HepG2 (cell line): ENCODE data around the gene SLC25A10. TPM values are rescaled to one million over a fixed set of nuclear protein-coding genes. Genes with fewer than 3 reads are reported as not detected.
A peak's percentile ranks its signal among the peaks of the same experiment; 100 is the strongest.

Experiments used
- ATAC-seq: fragments of 200-7000 bp; cut with Tn5 transposase; 3 replicates; pipeline ENCODE4 v1.9.1; 2020; ENCODE audit warnings: mild to moderate bottlenecking, moderate library complexity
- BruUV-seq: library from RNA; stranded (reverse); fragments of 400-500 nt; replicated peaks from 2 replicates; lab custom pipeline; 2021; lab: Mats Ljungman, UMichigan
- CTCF ChIA-PET: fragments of 300-600 bp; formaldehyde crosslinking; extraction: SDS; loops from one replicate; lab custom pipeline; 2021; ENCODE audit warnings: low total read pairs, inconsistent platforms, low intra/inter-chr PET ratio; lab: Yijun Ruan, JAX
- POLR2A ChIA-PET: fragments of 350-600 bp; sonication (Branson Sonifier 250); formaldehyde crosslinking; loops from one replicate; lab custom pipeline; 2020; ENCODE audit warnings: antibody characterized with exemption, inconsistent platforms; lab: Yijun Ruan, JAX
- DNase-seq: peaks from one replicate; pipeline ENCODE4 v3.0.0-alpha.2; 2015; ENCODE audit warnings: low spot score
- FAIRE-seq: peaks from 3 replicates; lab custom pipeline; 2011; peaks lifted over from hg19 to GRCh38; lab: Jason Lieb, UNC
- H2AFZ ChIP-seq: one replicate; pipeline ENCODE4 v1.6.1; 2011; ENCODE audit warnings: low read length, inconsistent platforms
- H3K27ac ChIP-seq: fragments of 300-600 bp; 3 replicates; pipeline ENCODE4 v1.8.0; 2011; ENCODE audit warnings: mixed run types, mild to moderate bottlenecking, mixed read lengths, low read length, inconsistent platforms; ENCODE audit not compliant: insufficient read depth; ENCODE audit errors: extremely low read length
- H3K27me3 ChIP-seq, 2 experiments: fragments of 200-600 bp in 1 of 2; 2 replicates in 1 of 2; 3 replicates in 1 of 2; pipeline versions ENCODE4 v1.6.0 to v1.8.0; 2011; ENCODE audit warnings: low read length in 2 of 2, mild to moderate bottlenecking in 2 of 2, moderate library complexity in 2 of 2, inconsistent platforms in 1 of 2; ENCODE audit not compliant: insufficient read depth in 2 of 2, control insufficient read depth in 1 of 2
- H3K36me3 ChIP-seq, 2 experiments: fragments of 200-600 bp in 1 of 2; replicated peaks in 1 of 2; 2 replicates in 1 of 2; 3 replicates in 1 of 2; pipeline versions ENCODE4 v1.5.1 to v1.8.0; 2011; ENCODE audit warnings: low read length in 2 of 2, inconsistent platforms in 1 of 2; ENCODE audit not compliant: insufficient read depth in 2 of 2, control insufficient read depth in 1 of 2
- H3K4me1 ChIP-seq: 2 replicates; pipeline ENCODE4 v1.5.1; 2012; ENCODE audit warnings: low read length, inconsistent platforms; ENCODE audit not compliant: insufficient read depth
- H3K4me2 ChIP-seq: 2 replicates; pipeline ENCODE4 v1.6.0; 2011; ENCODE audit warnings: low read depth, low read length, inconsistent platforms
- H3K4me3 ChIP-seq, 3 experiments: fragments of 200-600 bp in 1 of 3; sonication (generic), shearing (Covaris generic) in 1 of 3; replicated peaks in 1 of 3; 2 replicates each; pipeline ENCODE4 v1.5.1; 2011 to 2016; ENCODE audit warnings: low read length in 3 of 3, inconsistent platforms in 2 of 3, low read depth in 2 of 3, mild to moderate bottlenecking in 2 of 3, control low read depth in 1 of 3, mixed read lengths in 1 of 3; ENCODE audit not compliant: insufficient read depth in 1 of 3
- H3K79me2 ChIP-seq: one replicate; pipeline ENCODE4 v1.6.1; 2011; ENCODE audit warnings: low read length, inconsistent platforms; ENCODE audit not compliant: insufficient read depth
- H3K9ac ChIP-seq: 2 replicates; pipeline ENCODE4 v1.6.0; 2011; ENCODE audit warnings: mild to moderate bottlenecking, low read depth, low read length, inconsistent platforms; ENCODE audit not compliant: insufficient read depth
- H3K9me3 ChIP-seq: 2 replicates; pipeline ENCODE4 v1.5.1; 2012; ENCODE audit warnings: mild to moderate bottlenecking, low read length
- H4K20me1 ChIP-seq: 2 replicates; pipeline ENCODE4 v1.6.0; 2011; ENCODE audit warnings: inconsistent platforms, mild to moderate bottlenecking, low read length, moderate library complexity; ENCODE audit not compliant: insufficient read depth
- EZH2 ChIP-seq: conservative IDR thresholded peaks from 2 replicates; pipeline ENCODE4 v1.6.1; 2012; ENCODE audit warnings: mild to moderate bottlenecking, low read depth, low read length, moderate library complexity
- HNRNPLL ChIP-seq: fragments of 200-400 bp; formaldehyde crosslinking; IDR thresholded peaks from 2 replicates; pipeline ENCODE4 v1.6.1; 2017; ENCODE audit warnings: mild to moderate bottlenecking, low read depth, low read length; ENCODE audit not compliant: poor library complexity, severe bottlenecking
- KDM5B ChIP-seq: sonication (generic); formaldehyde crosslinking; IDR thresholded peaks from 2 replicates; pipeline ENCODE4 v1.4.0; 2020; ENCODE audit warnings: missing genetic modification reagents, mild to moderate bottlenecking, borderline replicate concordance
- NCOA2 ChIP-seq: sonication (generic); formaldehyde crosslinking; IDR thresholded peaks from 2 replicates; pipeline ENCODE4 v1.8.0; 2022; ENCODE audit warnings: inconsistent platforms
- ZBTB7B ChIP-seq: sonication (generic); formaldehyde crosslinking; IDR thresholded peaks from 2 replicates; pipeline ENCODE4 v1.4.0; 2020; ENCODE audit warnings: missing genetic modification reagents
- ZFX ChIP-seq: sonication (generic); formaldehyde crosslinking; IDR thresholded peaks from 2 replicates; pipeline ENCODE4 v1.4.0; 2020; ENCODE audit warnings: mild to moderate bottlenecking, low read depth, missing genetic modification reagents, moderate library complexity
- ZMYM3 ChIP-seq: sonication (generic); formaldehyde crosslinking; IDR thresholded peaks from 2 replicates; pipeline ENCODE4 v1.5.1; 2020; ENCODE audit warnings: mild to moderate bottlenecking, missing genetic modification reagents
- ZNF451 ChIP-seq: sonication (generic); formaldehyde crosslinking; IDR thresholded peaks from 2 replicates; pipeline ENCODE4 v1.5.0; 2020; ENCODE audit warnings: mild to moderate bottlenecking, missing genetic modification reagents
- ZNF768 ChIP-seq: sonication (generic); formaldehyde crosslinking; IDR thresholded peaks from 2 replicates; pipeline ENCODE4 v1.4.0; 2020; ENCODE audit warnings: missing genetic modification reagents
- ZNF816 ChIP-seq: sonication (generic); formaldehyde crosslinking; IDR thresholded peaks from 2 replicates; pipeline ENCODE4 v1.8.0; 2022; ENCODE audit warnings: missing genetic modification reagents, mild to moderate bottlenecking, borderline replicate concordance
- ZNF891 ChIP-seq: sonication (generic); formaldehyde crosslinking; IDR thresholded peaks from 2 replicates; pipeline ENCODE4 v1.5.0; 2020; ENCODE audit warnings: mild to moderate bottlenecking, missing genetic modification reagents
- WGBS: methylation state at CpG from one replicate; pipeline ENCODE4 v1.1.6; 2017; ENCODE audit warnings: low lambda C conversion rate; 5-methylcytosine and 5-hydroxymethylcytosine counted together
- in situ Hi-C: cut with HindIII; loops from 2 replicates; pipeline ENCODE4 v1.10.0; 2017; ENCODE audit warnings: low pct_unique_long_range_greater_than_20kb; ENCODE audit not compliant: extremely low pct_ligation_motif_present
- intact Hi-C: fragments of 100-400 bp; cut with micrococcal nuclease; formaldehyde crosslinking; loops from one replicate; pipeline ENCODE4 v1.10.0; 2022; ENCODE audit not compliant: unreplicated experiment
- polyA plus RNA-seq, 8 experiments: library from polyadenylated mRNA; depleted of rRNA in 3 of 8; stranded (reverse) in 7 of 8; unstranded in 1 of 8; fragments of >200 nt; fragmentation: Illumina TruSeq in 4 of 8; extraction: Trizol in 4 of 8; gene quantifications; 2 replicates each; pipeline versions ENCODE4 v1.2.1 to v1.2.3, GENCODE V29; 2011 to 2016; ENCODE audit warnings: low read depth in 4 of 8, missing spikeins in 1 of 8, mixed read lengths in 1 of 8; ENCODE audit not compliant: insufficient read depth in 1 of 8
- total RNA-seq, 5 experiments: library from RNA; depleted of rRNA; stranded (reverse); fragments of >200 nt; fragmentation: Illumina TruSeq; extraction: Trizol; gene quantifications; 2 replicates each; pipeline ENCODE4 v1.2.3, GENCODE V29; 2016; ENCODE audit warnings: low read depth in 1 of 5
- TF ChIP-seq, protein P1 (sequence below): sonication (generic); formaldehyde crosslinking; IDR thresholded peaks from 2 replicates; pipeline ENCODE4 v1.8.0; 2022; ENCODE audit warnings: mild to moderate bottlenecking, missing genetic modification reagents, moderate library complexity
- TF ChIP-seq, protein P2 (sequence below): sonication (generic); formaldehyde crosslinking; IDR thresholded peaks from 2 replicates; pipeline ENCODE4 v1.5.0; 2020; ENCODE audit warnings: mild to moderate bottlenecking, missing genetic modification reagents
- TF ChIP-seq, protein P3 (sequence below): sonication (generic); formaldehyde crosslinking; IDR thresholded peaks from 2 replicates; pipeline ENCODE4 v1.4.0; 2020; ENCODE audit warnings: mild to moderate bottlenecking, missing genetic modification reagents
- TF ChIP-seq, protein P4 (sequence below): sonication (generic); formaldehyde crosslinking; IDR thresholded peaks from 2 replicates; pipeline ENCODE4 v1.9.0; 2022; ENCODE audit warnings: missing genetic modification reagents, mild to moderate bottlenecking, borderline replicate concordance

The SLC25A10 gene
- total and polyA plus RNA-seq, 2 of the 13 experiments (the other 11 are each of a cell fraction or from before 2014, with no cell fraction given): 46.5 to 140 TPM

GRCh38 chr17:81741594-81742452 is 29.7 kb downstream of the SLC25A10 start:
- DNase-seq (no peak), ATAC-seq (peak; percentile 69), FAIRE-seq (no peak)
- in situ Hi-C loops (no loop called here), intact Hi-C loops (no loop called here)
- H3K9me3 ChIP-seq: no peaks in the 10 kb centered on the region
- POLR2A ChIA-PET: no interaction called here
- H3K27ac ChIP-seq: no peak overlapping the region
- CTCF ChIA-PET: no interaction called here
- no peaks in the 10 kb centered on the region for H4K20me1 ChIP-seq
- no peaks in the 10 kb centered on the region for H3K36me3 ChIP-seq
- peak overlapping the region; percentile 51 for H3K4me2 ChIP-seq
- H3K4me3 ChIP-seq: peak overlapping the region in 1 of 3 experiments; percentile 38; a peak in 1 of 6 replicates
- H3K9ac ChIP-seq: no peak overlapping the region
- no peaks in the 10 kb centered on the region for H3K79me2 ChIP-seq
- H2AFZ ChIP-seq: no peak overlapping the region
- H3K4me1 ChIP-seq: peaks cover 23% of the 10 kb centered on the region
- peaks cover 2 to 43% of the 10 kb centered on the region in 2 experiments; a peak in 4 of 5 replicates for H3K27me3 ChIP-seq
- 19% methylated on average over 11 of the region's 26 CpGs for WGBS
- no TSS peak for BruUV-seq
- TF ChIP-seq NCOA2 (CRISPR knock-in tag) (no peak), HNRNPLL (peak; percentile 38), KDM5B (peak; percentile 61; the same call in 1 of the 2 replicates), ZNF891 (peak; percentile 54; the same call in 1 of the 2 replicates), ZNF768 (CRISPR knock-in tag) (peak; percentile 59; the same call in 1 of the 2 replicates), ZMYM3 (CRISPR knock-in tag) (0 out of 2 replicates have a peak, but pooled peaks have one; percentile 28), ZNF816 (no peak), EZH2 (0 out of 2 replicates have a peak, but pooled peaks have one; percentile 63), ZBTB7B (CRISPR knock-in tag) (0 out of 2 replicates have a peak, but pooled peaks have one; percentile 16), ZFX (CRISPR knock-in tag) (0 out of 2 replicates have a peak, but pooled peaks have one; percentile 24), ZNF451 (CRISPR knock-in tag) (0 out of 2 replicates have a peak, but pooled peaks have one; percentile 14)
- TF ChIP-seq, protein P1, sequence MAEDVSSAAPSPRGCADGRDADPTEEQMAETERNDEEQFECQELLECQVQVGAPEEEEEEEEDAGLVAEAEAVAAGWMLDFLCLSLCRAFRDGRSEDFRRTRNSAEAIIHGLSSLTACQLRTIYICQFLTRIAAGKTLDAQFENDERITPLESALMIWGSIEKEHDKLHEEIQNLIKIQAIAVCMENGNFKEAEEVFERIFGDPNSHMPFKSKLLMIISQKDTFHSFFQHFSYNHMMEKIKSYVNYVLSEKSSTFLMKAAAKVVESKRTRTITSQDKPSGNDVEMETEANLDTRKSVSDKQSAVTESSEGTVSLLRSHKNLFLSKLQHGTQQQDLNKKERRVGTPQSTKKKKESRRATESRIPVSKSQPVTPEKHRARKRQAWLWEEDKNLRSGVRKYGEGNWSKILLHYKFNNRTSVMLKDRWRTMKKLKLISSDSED (CRISPR knock-in tag): no peak
- TF ChIP-seq, protein P2, sequence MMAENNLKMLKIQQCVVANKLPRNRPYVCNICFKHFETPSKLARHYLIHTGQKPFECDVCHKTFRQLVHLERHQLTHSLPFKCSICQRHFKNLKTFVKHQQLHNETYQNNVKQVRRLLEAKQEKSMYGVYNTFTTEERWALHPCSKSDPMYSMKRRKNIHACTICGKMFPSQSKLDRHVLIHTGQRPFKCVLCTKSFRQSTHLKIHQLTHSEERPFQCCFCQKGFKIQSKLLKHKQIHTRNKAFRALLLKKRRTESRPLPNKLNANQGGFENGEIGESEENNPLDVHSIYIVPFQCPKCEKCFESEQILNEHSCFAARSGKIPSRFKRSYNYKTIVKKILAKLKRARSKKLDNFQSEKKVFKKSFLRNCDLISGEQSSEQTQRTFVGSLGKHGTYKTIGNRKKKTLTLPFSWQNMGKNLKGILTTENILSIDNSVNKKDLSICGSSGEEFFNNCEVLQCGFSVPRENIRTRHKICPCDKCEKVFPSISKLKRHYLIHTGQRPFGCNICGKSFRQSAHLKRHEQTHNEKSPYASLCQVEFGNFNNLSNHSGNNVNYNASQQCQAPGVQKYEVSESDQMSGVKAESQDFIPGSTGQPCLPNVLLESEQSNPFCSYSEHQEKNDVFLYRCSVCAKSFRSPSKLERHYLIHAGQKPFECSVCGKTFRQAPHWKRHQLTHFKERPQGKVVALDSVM (CRISPR knock-in tag): peak; percentile 74; the same call in 1 of the 2 replicates
- TF ChIP-seq, protein P3, sequence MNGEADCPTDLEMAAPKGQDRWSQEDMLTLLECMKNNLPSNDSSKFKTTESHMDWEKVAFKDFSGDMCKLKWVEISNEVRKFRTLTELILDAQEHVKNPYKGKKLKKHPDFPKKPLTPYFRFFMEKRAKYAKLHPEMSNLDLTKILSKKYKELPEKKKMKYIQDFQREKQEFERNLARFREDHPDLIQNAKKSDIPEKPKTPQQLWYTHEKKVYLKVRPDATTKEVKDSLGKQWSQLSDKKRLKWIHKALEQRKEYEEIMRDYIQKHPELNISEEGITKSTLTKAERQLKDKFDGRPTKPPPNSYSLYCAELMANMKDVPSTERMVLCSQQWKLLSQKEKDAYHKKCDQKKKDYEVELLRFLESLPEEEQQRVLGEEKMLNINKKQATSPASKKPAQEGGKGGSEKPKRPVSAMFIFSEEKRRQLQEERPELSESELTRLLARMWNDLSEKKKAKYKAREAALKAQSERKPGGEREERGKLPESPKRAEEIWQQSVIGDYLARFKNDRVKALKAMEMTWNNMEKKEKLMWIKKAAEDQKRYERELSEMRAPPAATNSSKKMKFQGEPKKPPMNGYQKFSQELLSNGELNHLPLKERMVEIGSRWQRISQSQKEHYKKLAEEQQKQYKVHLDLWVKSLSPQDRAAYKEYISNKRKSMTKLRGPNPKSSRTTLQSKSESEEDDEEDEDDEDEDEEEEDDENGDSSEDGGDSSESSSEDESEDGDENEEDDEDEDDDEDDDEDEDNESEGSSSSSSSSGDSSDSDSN: 0 out of 2 replicates have a peak, but pooled peaks have one; percentile 25
- TF ChIP-seq, protein P4, sequence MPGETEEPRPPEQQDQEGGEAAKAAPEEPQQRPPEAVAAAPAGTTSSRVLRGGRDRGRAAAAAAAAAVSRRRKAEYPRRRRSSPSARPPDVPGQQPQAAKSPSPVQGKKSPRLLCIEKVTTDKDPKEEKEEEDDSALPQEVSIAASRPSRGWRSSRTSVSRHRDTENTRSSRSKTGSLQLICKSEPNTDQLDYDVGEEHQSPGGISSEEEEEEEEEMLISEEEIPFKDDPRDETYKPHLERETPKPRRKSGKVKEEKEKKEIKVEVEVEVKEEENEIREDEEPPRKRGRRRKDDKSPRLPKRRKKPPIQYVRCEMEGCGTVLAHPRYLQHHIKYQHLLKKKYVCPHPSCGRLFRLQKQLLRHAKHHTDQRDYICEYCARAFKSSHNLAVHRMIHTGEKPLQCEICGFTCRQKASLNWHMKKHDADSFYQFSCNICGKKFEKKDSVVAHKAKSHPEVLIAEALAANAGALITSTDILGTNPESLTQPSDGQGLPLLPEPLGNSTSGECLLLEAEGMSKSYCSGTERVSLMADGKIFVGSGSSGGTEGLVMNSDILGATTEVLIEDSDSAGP (CRISPR knock-in tag): 0 out of 2 replicates have a peak, but pooled peaks have one; percentile 31
